ENCODE data around the gene EMILIN3. TPM values are rescaled to one million over a fixed set of nuclear protein-coding genes. Genes with fewer than 3 reads are reported as not detected.

Gene EMILIN3
- total RNA-seq, 1 experiment from 2014 or later, result not detected

- Histone ChIP-seq H3K4me2 (ENCODE audit: low read length) (no peak overlapping the region), H3K27me3 (ENCODE audit: insufficient read depth, low read length) (no peaks in the 10 kb centered on the region), H3K4me1 (ENCODE audit: control insufficient read depth in 1 of 2, insufficient read depth in 2 of 2, low read length in 2 of 2) (no peaks in the 10 kb centered on the region), H3K27ac (ENCODE audit: low read depth, low read length) (no peak overlapping the region), H3K36me3 (ENCODE audit: control insufficient read depth in 1 of 2, insufficient read depth in 2 of 2, low read length in 2 of 2) (no peaks in the 10 kb centered on the region), H3K9me2 (ENCODE audit: insufficient read depth) (no peaks in the 10 kb centered on the region), H3K9me3 (ENCODE audit: control insufficient read depth in 1 of 2, insufficient read depth in 1 of 2, low read depth in 1 of 2, low read length in 2 of 2) (no peaks in the 10 kb centered on the region), H4K20me1 (ENCODE audit: insufficient read depth) (no peaks in the 10 kb centered on the region), H3K9ac (ENCODE audit: low read length) (no peak overlapping the region), H2AFZ (ENCODE audit: low read depth, low read length, poor library complexity, severe bottlenecking) (no peak overlapping the region), H3K79me2 (ENCODE audit: insufficient read depth, low read length) (no peaks in the 10 kb centered on the region), H3K4me3 (replicated peaks in 1 of 2; ENCODE audit: low read depth in 1 of 2, low read length in 2 of 2) (no peak overlapping the region)
- ChIA-PET POLR2A (no interaction called here), CTCF (no interaction called here), RAD21 (ENCODE audit: low non-redundant PET in 1 of 2, low total read pairs in 2 of 2, uncharacterized antibody in 2 of 2, unreplicated experiment in 2 of 2) (no interaction called here)
- no TSS peak for BruUV-seq (replicated peaks)
- DNase-seq (ENCODE audit: low read depth, low spot score) (no peak), ATAC-seq (no peak)
- intact Hi-C loops (cut with micrococcal nuclease), result no loop called here
- TF ChIP-seq YY1 (IDR thresholded peaks at IDR 0.05; ENCODE audit: extremely low read depth, insufficient replicate concordance, low read depth, low read length), result no peak
- no peak for TF ChIP-seq SIN3A (IDR thresholded peaks at IDR 0.05; ENCODE audit: low read depth)
- TF ChIP-seq ZBTB33 (IDR thresholded peaks at IDR 0.05; ENCODE audit: extremely low read depth, insufficient replicate concordance, low read length), result no peak
- no peak for TF ChIP-seq CBX3 (IDR thresholded peaks at IDR 0.05; ENCODE audit: low read depth)
- no peak for TF ChIP-seq CEBPB (IDR thresholded peaks at IDR 0.05; ENCODE audit: low read depth)
- no peak for TF ChIP-seq EZH2phosphoT487 (IDR thresholded peaks at IDR 0.05; ENCODE audit: borderline replicate concordance)
- TF ChIP-seq POLR2A (IDR thresholded peaks at IDR 0.05; ENCODE audit: borderline replicate concordance, extremely low read depth, insufficient read depth, insufficient read length), result no peak
- no peak for TF ChIP-seq REST (IDR thresholded peaks at IDR 0.05; ENCODE audit: low read depth)
- no peak for TF ChIP-seq ZFX (IDR thresholded peaks at IDR 0.05)
- no peak for TF ChIP-seq ATF3 (IDR thresholded peaks at IDR 0.05)
- TF ChIP-seq TCF7L2 (IDR thresholded peaks at IDR 0.05; ENCODE audit: borderline replicate concordance, extremely low read depth, insufficient read depth, insufficient read length), result no peak
- TF ChIP-seq JUND (IDR thresholded peaks at IDR 0.05), result no peak
Observed at GRCh38 chr20:41398408-41398807, 31.8 kb upstream of the EMILIN3 start.
